Upper lobe of right lung (tissue), 1 donor: ENCODE measurements around the gene TSSK2. TPM values are rescaled to one million over a fixed set of nuclear protein-coding genes. Genes with fewer than 3 reads are reported as not detected.
A peak's percentile ranks its signal among the peaks of the same experiment; 100 is the strongest.

Experiments
- ATAC-seq: fragments of 200-7000 bp; cut with Tn5 transposase; one replicate; pipeline ENCODE4 v1.9.1; 2020; ENCODE audit warnings: mild to moderate bottlenecking, moderate library complexity
- DNase-seq: peaks from one replicate; pipeline ENCODE4 v3.0.0-alpha.2; 2020
- H3K27ac ChIP-seq: fragments of 200-600 bp; one replicate; pipeline ENCODE4 v1.8.0; 2022
- H3K27me3 ChIP-seq: fragments of 200-600 bp; one replicate; pipeline ENCODE4 v1.8.0; 2022; ENCODE audit warnings: mild to moderate bottlenecking
- H3K36me3 ChIP-seq: fragments of 200-600 bp; one replicate; pipeline ENCODE4 v1.8.0; 2022
- H3K4me1 ChIP-seq: fragments of 200-600 bp; one replicate; pipeline ENCODE4 v1.8.0; 2022
- H3K4me3 ChIP-seq: fragments of 200-600 bp; one replicate; pipeline ENCODE4 v1.8.0; 2022; ENCODE audit warnings: mild to moderate bottlenecking
- H3K9me3 ChIP-seq: fragments of 200-600 bp; one replicate; pipeline ENCODE4 v1.8.0; 2022
- intact Hi-C: fragments of 100-400 bp; cut with DNase I; formaldehyde crosslinking; loops from one replicate; pipeline ENCODE4 v1.11.0; 2022
- total RNA-seq: library from RNA; stranded (reverse); fragmentation: NEBNext Ultra II Directional; extraction: Animal tissue kit (Norgen Biotek cat#: 25700); gene quantifications from one replicate; pipeline ENCODE4 v1.2.1, GENCODE V29; 2021
- TF ChIP-seq, protein P1 (sequence below): fragments of 200-600 bp; IDR thresholded peaks from one replicate; pipeline ENCODE4 v1.8.0; 2022; ENCODE audit warnings: antibody characterized with exemption
- donor health status: DM: no; HTN: yes; CAD: no; lungs with severe emphysema.

Gene TSSK2
- total RNA-seq, 1 donor from 2014 or later, result not detected

GRCh38 chr22:19103880-19104821 lies 27.0 kb upstream of the TSSK2 start:
- TF ChIP-seq, protein P1, sequence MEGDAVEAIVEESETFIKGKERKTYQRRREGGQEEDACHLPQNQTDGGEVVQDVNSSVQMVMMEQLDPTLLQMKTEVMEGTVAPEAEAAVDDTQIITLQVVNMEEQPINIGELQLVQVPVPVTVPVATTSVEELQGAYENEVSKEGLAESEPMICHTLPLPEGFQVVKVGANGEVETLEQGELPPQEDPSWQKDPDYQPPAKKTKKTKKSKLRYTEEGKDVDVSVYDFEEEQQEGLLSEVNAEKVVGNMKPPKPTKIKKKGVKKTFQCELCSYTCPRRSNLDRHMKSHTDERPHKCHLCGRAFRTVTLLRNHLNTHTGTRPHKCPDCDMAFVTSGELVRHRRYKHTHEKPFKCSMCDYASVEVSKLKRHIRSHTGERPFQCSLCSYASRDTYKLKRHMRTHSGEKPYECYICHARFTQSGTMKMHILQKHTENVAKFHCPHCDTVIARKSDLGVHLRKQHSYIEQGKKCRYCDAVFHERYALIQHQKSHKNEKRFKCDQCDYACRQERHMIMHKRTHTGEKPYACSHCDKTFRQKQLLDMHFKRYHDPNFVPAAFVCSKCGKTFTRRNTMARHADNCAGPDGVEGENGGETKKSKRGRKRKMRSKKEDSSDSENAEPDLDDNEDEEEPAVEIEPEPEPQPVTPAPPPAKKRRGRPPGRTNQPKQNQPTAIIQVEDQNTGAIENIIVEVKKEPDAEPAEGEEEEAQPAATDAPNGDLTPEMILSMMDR, result no peak
- intact Hi-C loops, result no loop called here
- ATAC-seq (no peak), DNase-seq (no peak)
- Histone ChIP-seq H3K4me3 (no peak overlapping the region), H3K27ac (no peak overlapping the region), H3K9me3 (no peaks in the 10 kb centered on the region), H3K36me3 (no peaks in the 10 kb centered on the region), H3K4me1 (peaks cover 43% of the 10 kb centered on the region), H3K27me3 (no peaks in the 10 kb centered on the region)

- DNase-seq (peak; percentile 48), ATAC-seq (no peak)
- intact Hi-C loops, result no loop called here
- Histone ChIP-seq H3K27me3 (no peaks in the 10 kb centered on the region), H3K9me3 (no peaks in the 10 kb centered on the region), H3K4me1 (peaks cover 56% of the 10 kb centered on the region), H3K27ac (no peak overlapping the region), H3K4me3 (no peak overlapping the region), H3K36me3 (no peaks in the 10 kb centered on the region)
- TF ChIP-seq, protein P1, result no peak
Measured at GRCh38 chr22:19105456-19105855, 25.7 kb upstream of the TSSK2 start.

- Histone ChIP-seq H3K9me3 (no peaks in the 10 kb centered on the region), H3K27ac (no peak overlapping the region), H3K27me3 (no peaks in the 10 kb centered on the region), H3K4me3 (no peak overlapping the region), H3K4me1 (peaks cover 60% of the 10 kb centered on the region), H3K36me3 (no peaks in the 10 kb centered on the region)
- peak; percentile 63 for DNase-seq
- peak; percentile 56 for ATAC-seq
- intact Hi-C loops, result no loop called here
- TF ChIP-seq, protein P1, result peak; percentile 17
Measured at GRCh38 chr22:19105867-19106802, 25.0 kb upstream of the TSSK2 start.

- peaks cover 60% of the 10 kb centered on the region for H3K4me1 ChIP-seq
- ATAC-seq (no peak), DNase-seq (peak; percentile 22)
- H3K4me3 ChIP-seq, result no peak overlapping the region
- H3K27me3 ChIP-seq, result no peaks in the 10 kb centered on the region
- H3K9me3 ChIP-seq, result no peaks in the 10 kb centered on the region
- no peak overlapping the region for H3K27ac ChIP-seq
- intact Hi-C loops, result no loop called here
- H3K36me3 ChIP-seq, result no peaks in the 10 kb centered on the region
- TF ChIP-seq, protein P1, result no peak
Measured at GRCh38 chr22:19106886-19107729, 24.0 kb upstream of the TSSK2 start.

DNA sequence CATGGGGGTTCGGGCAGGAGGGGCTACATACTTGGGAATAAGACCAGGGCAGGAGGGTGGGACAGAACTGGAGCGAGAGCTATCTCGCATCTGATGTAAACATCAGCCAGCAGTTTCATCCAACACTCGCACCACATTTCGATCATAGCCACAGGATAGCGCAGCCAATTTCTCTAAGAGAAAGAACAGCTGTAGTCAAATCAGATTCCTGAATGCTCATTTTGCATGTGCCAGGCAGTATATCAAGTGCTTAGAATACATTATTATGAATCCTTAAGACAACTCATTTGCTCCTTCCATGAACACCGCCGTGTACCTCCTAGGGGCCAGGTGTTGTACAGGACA lies 23.4 kb upstream of the TSSK2 start:
- intact Hi-C loops, result no loop called here
- Histone ChIP-seq H3K9me3 (no peaks in the 10 kb centered on the region), H3K27me3 (no peaks in the 10 kb centered on the region), H3K27ac (no peak overlapping the region), H3K36me3 (no peaks in the 10 kb centered on the region), H3K4me3 (no peak overlapping the region), H3K4me1 (peaks cover 60% of the 10 kb centered on the region)
- ATAC-seq (no peak), DNase-seq (no peak)
- TF ChIP-seq, protein P1, result no peak
